Ovary (tissue), 3 donors: ENCODE measurements around the gene MRPL38.

Experiments used
- POLR2A ChIP-seq: fragments of 450-650 bp; IDR thresholded peaks from one replicate; pipeline ENCODE4 v1.6.1; 2017; ENCODE audit warnings: antibody characterized with exemption, mild to moderate bottlenecking, moderate library complexity
- TF ChIP-seq, protein P1 (sequence below), 3 donors: fragments of 450-650 bp in 2 of 3; fragments of 200-600 bp in 1 of 3; IDR thresholded peaks; one replicate each; pipeline versions ENCODE4 v1.5.1 to v1.8.0; 2016 to 2022; ENCODE audit warnings: antibody characterized with exemption in 3 of 3, mild to moderate bottlenecking in 1 of 3
- donor health status: DM: no; HTN: no; CAD: no.

DNA sequence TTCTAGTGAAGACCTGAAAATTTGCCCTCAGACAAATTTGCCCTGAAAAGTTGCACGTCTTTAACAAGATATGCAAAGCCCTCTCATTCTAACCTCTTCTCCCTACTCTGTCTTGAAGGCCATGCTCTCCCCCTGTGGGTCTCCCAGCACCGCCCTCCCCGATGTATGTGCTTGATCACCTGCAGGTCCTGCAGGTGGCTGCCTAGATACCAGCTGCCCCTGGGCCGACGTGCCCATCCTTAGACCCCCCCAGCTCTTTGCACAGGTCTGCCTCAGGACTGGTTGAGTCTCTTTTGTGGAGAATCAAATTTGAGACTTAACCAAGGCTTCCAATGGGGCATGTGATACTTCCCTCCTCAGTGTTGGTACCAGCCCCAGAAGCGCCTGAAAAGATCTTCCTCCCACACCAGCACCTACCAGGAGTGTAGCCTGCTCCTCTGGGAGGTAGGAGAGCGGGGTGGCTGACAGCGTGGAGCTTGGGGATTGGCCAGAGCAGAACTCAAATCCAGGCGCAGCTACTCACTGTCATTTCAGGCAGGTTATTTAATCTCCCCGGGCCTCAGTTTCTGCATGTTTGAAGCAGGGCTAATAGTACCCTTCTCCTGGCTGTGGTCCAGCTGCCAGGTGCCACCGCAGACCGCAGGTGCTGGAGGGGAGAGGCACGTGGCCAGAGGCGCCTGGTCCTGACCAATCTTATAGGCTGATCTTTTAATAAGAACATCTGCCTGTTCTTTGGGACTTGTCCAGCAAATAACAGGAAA lies 4.5 kb upstream of the MRPL38 start:
- no peak for TF ChIP-seq POLR2A
- TF ChIP-seq, protein P1, sequence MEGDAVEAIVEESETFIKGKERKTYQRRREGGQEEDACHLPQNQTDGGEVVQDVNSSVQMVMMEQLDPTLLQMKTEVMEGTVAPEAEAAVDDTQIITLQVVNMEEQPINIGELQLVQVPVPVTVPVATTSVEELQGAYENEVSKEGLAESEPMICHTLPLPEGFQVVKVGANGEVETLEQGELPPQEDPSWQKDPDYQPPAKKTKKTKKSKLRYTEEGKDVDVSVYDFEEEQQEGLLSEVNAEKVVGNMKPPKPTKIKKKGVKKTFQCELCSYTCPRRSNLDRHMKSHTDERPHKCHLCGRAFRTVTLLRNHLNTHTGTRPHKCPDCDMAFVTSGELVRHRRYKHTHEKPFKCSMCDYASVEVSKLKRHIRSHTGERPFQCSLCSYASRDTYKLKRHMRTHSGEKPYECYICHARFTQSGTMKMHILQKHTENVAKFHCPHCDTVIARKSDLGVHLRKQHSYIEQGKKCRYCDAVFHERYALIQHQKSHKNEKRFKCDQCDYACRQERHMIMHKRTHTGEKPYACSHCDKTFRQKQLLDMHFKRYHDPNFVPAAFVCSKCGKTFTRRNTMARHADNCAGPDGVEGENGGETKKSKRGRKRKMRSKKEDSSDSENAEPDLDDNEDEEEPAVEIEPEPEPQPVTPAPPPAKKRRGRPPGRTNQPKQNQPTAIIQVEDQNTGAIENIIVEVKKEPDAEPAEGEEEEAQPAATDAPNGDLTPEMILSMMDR (IDR thresholded peaks at IDR 0.05), result no peak
